Choroid plexus epithelial cell (primary cell): ENCODE data around the gene NLN.

ENCODE experiments used
- DNase-seq: peaks from one replicate; pipeline ENCODE4 v3.0.0-alpha.2; 2010; ENCODE audit warnings: low read depth
- H3K4me3 ChIP-seq: 2 replicates; pipeline ENCODE4 v1.5.1; 2011; ENCODE audit warnings: low read depth, mild to moderate bottlenecking, control low read depth, low read length, moderate library complexity
- TF ChIP-seq, protein P1 (sequence below): conservative IDR thresholded peaks from 2 replicates; pipeline ENCODE4 v1.5.1; 2011; ENCODE audit warnings: low read depth, mild to moderate bottlenecking, control low read depth, inconsistent platforms, low read length, moderate library complexity

The NLN gene

DNA sequence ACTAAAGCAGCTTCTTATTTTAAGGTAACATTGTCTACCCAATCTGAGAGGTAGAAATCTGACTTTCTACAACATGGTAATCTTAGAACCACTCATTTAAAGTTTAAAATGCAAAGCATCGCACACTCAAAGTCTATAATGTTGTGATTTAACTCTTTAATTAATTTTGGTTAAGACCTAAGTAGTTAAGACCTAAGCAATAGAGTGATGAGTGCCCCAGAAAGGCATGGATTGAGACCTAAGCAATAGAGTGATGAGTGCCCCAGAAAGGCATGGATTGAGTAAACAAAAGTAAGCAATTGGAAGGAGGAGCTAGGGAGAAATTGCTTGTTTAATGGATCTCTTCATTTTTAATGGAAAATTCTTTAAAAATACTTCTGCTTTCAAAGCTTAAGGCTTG is 86.8 kb downstream of the NLN start:
- H3K4me3 ChIP-seq, result no peak overlapping the region
- TF ChIP-seq, protein P1, sequence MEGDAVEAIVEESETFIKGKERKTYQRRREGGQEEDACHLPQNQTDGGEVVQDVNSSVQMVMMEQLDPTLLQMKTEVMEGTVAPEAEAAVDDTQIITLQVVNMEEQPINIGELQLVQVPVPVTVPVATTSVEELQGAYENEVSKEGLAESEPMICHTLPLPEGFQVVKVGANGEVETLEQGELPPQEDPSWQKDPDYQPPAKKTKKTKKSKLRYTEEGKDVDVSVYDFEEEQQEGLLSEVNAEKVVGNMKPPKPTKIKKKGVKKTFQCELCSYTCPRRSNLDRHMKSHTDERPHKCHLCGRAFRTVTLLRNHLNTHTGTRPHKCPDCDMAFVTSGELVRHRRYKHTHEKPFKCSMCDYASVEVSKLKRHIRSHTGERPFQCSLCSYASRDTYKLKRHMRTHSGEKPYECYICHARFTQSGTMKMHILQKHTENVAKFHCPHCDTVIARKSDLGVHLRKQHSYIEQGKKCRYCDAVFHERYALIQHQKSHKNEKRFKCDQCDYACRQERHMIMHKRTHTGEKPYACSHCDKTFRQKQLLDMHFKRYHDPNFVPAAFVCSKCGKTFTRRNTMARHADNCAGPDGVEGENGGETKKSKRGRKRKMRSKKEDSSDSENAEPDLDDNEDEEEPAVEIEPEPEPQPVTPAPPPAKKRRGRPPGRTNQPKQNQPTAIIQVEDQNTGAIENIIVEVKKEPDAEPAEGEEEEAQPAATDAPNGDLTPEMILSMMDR, result no peak
- peak; percentile 74 for DNase-seq

DNA sequence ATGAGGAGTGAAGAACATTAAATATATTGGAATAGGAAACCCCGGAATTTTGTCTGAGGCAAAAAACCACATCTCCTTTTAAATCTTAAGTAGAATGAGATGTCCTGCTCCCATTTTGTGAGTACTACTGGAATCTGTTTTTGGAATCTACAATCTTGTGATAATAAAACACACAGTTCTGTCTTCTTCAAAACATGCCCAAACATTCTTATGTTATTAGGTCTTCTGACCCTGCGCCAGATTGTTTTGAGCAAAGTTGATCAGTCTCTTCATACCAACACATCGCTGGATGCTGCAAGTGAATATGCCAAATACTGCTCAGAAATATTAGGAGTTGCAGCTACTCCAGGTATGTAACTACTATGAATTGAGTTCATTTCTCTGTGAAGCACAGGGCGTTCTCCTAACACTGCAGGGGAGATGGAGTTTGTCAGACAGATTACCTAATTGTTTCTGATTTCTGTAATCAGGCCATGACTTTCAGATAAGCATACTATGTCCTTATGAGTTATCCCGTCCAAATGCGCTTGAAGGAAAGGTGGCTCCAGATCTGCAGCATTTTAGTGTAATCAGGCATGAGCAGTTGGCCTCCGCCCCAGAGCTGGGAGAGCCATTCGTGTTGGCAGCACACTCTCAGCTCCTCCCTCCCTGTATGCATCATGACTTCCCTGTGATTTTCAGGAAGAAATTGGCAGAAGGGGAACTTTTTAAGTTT is 88.0 kb downstream of the NLN start:
- H3K4me3 ChIP-seq, result no peak overlapping the region
- peak; percentile 84 for DNase-seq
- TF ChIP-seq, protein P1, result no peak

DNA sequence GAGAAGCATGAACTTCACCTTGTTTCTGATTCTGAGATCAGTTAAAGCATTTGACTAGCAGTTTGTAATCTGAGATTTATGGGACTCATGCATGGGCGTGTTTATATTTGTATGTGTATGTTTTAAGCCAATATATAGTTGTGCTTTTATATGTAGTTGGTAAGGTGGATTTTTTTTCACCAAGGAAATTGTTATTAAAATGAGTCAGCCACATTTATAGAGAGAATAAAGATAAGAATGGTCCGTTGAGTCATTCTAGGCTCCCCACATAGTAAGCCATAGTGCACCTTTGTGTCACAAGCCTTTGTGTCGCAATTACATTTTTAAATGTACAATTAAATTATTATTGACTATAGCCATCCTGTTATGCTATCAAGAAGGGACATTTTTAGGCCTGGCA is 89.0 kb downstream of the NLN start:
- TF ChIP-seq, protein P1, result no peak
- DNase-seq, result peak; percentile 65
- no peak overlapping the region for H3K4me3 ChIP-seq

DNA sequence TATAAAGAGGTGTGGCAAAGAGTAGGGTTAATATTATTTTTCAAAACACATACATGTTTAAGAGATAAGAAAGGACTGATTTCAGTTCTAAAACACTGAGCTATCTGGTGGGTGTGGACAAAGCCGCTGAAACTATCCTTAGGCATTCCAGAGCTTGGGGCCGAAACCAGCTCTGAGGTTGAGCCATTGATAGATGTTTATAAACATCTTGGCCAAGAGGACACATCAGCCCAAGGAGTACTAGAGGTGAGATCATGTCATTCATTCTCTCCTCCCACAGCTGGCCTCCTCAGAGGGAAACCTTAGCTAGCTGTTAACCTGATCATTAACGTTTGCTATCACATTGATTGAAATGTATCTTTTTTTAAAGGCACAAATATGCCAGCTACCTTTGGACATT is 89.9 kb downstream of the NLN start:
- TF ChIP-seq, protein P1, result no peak
- peak; percentile 66 for DNase-seq
- no peak overlapping the region for H3K4me3 ChIP-seq

DNA sequence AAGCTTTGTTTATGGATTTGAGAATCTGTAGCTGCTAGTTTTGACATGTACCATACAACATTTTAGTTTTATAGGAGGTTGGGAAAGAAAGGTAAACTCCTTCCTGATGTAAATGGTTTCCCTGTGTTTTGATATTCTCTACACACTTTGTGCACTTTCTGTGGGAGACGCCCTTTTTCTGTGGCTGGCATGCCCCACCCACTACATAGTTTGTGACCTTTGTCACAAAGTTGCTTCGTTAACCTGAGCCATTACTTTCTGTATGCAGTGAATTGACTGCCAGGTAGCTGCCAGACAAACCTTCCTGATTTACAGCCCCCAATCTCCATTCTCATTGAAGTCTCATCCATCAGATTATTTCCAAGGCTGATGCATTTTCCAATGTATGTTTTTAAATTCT is 90.6 kb downstream of the NLN start:
- no peak for DNase-seq
- no peak overlapping the region for H3K4me3 ChIP-seq
- TF ChIP-seq, protein P1, result no peak

DNA sequence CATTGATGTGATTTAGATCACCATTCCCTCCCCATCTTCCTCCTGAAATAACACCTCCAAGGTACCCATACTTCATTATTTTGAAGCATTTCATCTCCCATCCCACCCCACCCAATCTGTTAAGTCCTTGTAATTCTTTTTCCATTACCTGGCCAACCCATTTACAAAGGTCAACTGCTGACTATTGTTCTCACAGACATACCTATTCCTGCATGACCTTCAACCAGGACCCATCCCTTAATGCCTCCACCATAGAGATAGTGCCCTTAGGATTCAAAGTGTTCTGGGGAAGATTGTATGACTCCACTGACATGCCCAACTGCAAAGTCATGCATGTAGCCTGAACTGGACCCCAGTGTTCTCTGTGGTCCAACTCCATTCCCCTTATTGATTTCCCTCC is 91.2 kb downstream of the NLN start:
- TF ChIP-seq, protein P1, result no peak
- no peak for DNase-seq
- no peak overlapping the region for H3K4me3 ChIP-seq

DNA sequence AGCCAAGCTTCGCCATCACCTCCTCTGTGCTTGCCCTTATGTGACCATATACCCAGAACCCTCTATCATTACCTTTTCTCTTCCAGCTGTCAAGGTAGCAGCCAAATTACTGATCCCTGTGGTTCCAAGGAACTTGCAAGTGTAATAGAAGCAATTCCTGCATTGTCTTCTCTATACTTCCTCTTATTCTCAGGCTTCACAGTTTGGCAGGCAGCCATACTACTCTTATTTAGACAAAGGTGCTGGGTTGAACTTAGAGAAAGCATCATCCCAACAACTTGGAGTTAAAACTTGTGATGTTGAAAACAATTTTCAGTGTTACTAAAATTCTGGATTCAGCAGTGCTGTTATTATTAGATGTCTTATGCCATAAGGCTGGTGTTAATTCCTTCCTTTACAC is 93.2 kb downstream of the NLN start:
- H3K4me3 ChIP-seq, result no peak overlapping the region
- TF ChIP-seq, protein P1, result no peak
- peak; percentile 33 for DNase-seq
